ENCODE data around the gene MAN2B2.

The MAN2B2 gene

DNA sequence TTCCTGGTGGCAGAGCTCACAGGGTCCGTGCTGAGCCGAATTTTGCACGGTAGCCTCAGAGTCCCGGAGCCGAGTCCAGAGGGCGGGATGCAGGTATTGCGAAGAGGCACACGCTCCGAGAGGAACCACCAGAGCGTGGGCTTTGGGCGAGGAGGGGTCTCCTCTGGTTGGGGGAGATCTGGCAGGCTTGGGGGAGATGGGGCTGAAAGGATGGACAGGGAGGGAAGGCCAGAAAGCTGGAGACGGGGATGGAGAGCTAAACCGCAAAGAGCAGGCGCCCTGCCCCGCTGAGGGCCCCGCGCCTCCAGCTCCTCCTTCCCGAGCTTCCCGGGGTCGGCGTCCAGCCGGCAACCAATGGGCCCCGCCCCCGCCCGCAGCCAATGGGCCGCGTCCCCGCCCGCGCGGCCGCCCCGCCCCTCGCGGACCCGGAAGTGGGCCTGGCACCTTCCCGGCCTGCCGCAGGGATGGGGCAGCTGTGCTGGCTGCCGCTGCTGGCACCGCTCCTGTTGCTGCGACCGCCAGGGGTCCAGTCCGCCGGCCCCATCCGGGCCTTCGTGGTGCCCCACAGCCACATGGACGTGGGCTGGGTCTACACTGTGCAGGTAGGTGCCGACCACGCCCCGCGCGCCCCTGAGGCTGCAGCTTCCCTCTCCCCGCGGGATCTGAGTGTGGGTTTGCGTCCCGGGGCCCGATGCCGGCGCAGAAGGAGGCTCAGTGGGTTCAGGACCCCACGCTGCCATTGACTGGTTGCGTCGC, at the start of gene MAN2B2:
MAN2B2 (plus strand) TSS at position 443 of the 756 bp plus-strand sequence; CDS start at position 465, 22 bp downstream.
- peak; percentile 91 for DNase-seq
- TF ChIP-seq, protein P1, sequence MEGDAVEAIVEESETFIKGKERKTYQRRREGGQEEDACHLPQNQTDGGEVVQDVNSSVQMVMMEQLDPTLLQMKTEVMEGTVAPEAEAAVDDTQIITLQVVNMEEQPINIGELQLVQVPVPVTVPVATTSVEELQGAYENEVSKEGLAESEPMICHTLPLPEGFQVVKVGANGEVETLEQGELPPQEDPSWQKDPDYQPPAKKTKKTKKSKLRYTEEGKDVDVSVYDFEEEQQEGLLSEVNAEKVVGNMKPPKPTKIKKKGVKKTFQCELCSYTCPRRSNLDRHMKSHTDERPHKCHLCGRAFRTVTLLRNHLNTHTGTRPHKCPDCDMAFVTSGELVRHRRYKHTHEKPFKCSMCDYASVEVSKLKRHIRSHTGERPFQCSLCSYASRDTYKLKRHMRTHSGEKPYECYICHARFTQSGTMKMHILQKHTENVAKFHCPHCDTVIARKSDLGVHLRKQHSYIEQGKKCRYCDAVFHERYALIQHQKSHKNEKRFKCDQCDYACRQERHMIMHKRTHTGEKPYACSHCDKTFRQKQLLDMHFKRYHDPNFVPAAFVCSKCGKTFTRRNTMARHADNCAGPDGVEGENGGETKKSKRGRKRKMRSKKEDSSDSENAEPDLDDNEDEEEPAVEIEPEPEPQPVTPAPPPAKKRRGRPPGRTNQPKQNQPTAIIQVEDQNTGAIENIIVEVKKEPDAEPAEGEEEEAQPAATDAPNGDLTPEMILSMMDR (IDR thresholded peaks at IDR 0.05; ENCODE audit: low read depth, low read length) = no peak
- Histone ChIP-seq H3K4me3 (ENCODE audit: low read depth, low read length) (peak within 1 kb of the TSS; percentile 66), H3K27ac (peak within 1 kb of the TSS; percentile 74), H3K36me3 (peaks cover 16% of the 10 kb centered on the region), H3K27me3 (ENCODE audit: insufficient read depth, low read depth, severe bottlenecking) (no peaks in the 10 kb centered on the region), H3K9me3 (ENCODE audit: severe bottlenecking) (peaks cover 2% of the 10 kb centered on the region)

DNA sequence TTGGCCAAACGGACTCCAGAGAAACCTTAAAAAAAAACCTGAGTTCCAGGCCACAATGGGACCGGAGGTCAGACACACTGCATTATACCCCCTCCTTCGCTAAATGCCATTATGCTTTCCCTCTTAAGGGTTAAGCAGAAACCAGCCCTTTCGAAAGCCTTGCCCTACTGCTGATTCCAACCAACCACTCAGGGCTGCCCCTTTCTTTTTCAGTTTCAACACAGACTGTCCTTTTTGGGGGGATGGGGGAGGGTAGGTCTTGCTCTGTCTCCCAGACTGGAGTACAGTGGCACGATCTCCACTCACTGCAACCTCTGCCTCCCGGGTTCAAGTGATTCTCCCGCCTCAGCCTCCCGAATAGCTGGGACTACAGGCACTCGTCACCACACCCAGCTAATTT, 49.5 kb upstream of the MAN2B2 start:
- TF ChIP-seq, protein P1 (IDR thresholded peaks at IDR 0.05; ENCODE audit: low read depth, low read length) = no peak
- Histone ChIP-seq H3K27me3 (ENCODE audit: insufficient read depth, low read depth, severe bottlenecking) (no peaks in the 10 kb centered on the region), H3K4me3 (ENCODE audit: low read depth, low read length) (no peak overlapping the region), H3K36me3 (no peaks in the 10 kb centered on the region), H3K27ac (no peak overlapping the region), H3K9me3 (ENCODE audit: severe bottlenecking) (no peaks in the 10 kb centered on the region)
- no peak for DNase-seq

DNA sequence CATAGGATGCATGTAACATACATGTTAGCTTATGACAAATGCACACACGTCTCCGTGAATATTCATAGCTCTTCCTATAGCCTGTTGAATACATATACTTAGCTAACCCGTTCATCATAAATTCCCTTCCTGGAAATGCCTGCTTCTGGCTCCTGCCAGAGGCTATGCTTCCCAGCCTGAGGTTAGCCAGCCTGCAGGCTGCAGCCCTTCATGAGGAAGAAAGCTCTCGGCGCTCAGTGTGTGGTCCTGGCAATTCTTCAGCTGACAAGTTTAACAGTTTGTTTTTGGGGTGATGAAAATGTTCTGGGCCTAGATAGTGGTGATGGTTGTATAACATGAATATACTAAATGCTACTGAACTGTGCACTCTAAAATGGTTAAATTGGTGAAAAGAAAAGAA, 48.8 kb upstream of the MAN2B2 start:
- no peak overlapping the region for H3K27ac ChIP-seq
- TF ChIP-seq, protein P1 (IDR thresholded peaks at IDR 0.05; ENCODE audit: low read depth, low read length) = no peak
- no peak for DNase-seq
- H3K4me3 ChIP-seq (ENCODE audit: low read depth, low read length) = no peak overlapping the region
- H3K9me3 ChIP-seq (ENCODE audit: severe bottlenecking) = no peaks in the 10 kb centered on the region
- H3K27me3 ChIP-seq (ENCODE audit: insufficient read depth, low read depth, severe bottlenecking) = no peaks in the 10 kb centered on the region
- no peaks in the 10 kb centered on the region for H3K36me3 ChIP-seq

DNA sequence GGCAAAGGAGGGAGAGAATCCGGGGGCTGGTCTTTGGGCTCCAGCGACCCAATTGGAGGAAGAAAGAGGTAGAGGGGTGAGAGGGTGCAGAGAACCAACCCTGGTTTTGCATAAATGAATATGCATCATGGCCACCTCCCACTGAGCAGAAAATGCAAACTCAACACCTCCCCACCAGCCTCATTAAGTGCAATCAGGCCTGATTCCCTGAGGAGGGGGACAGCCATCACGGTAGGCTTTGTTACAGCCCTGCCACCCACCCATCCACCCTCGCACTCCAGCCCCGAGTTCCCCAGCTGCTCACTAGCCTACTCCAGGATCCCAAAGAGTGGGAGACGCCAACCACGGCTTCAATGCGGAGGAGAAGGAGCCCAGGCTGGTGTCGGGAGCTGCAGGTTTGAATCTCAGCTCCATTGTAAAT, 48.3 kb upstream of the MAN2B2 start:
- TF ChIP-seq, protein P1 (IDR thresholded peaks at IDR 0.05; ENCODE audit: low read depth, low read length) = no peak
- H3K4me3 ChIP-seq (ENCODE audit: low read depth, low read length) = no peak overlapping the region
- no peak for DNase-seq
- H3K36me3 ChIP-seq = no peaks in the 10 kb centered on the region
- no peaks in the 10 kb centered on the region for H3K9me3 ChIP-seq (ENCODE audit: severe bottlenecking)
- no peaks in the 10 kb centered on the region for H3K27me3 ChIP-seq (ENCODE audit: insufficient read depth, low read depth, severe bottlenecking)
- H3K27ac ChIP-seq = no peak overlapping the region

DNA sequence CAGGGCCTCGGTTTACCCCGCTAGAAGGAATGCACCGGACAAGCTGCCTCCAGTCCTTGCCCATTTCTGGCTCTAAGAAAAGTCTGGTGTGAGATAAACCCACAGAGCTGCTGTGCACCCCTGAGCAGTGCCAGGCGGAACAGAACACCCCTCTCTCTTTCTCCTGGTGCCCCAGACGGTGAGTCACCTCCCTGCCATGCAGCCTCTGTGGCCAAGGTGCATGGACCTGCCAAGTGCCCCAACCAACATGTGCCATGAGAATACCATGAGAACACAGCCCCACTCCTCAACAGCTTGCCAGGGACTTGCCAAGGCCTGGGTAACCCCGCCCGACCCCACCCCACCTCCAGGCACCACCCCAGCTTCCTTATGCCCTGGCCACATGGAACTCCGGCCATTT, 47.7 kb upstream of the MAN2B2 start:
- H3K36me3 ChIP-seq = no peaks in the 10 kb centered on the region
- DNase-seq = no peak
- TF ChIP-seq, protein P1 (IDR thresholded peaks at IDR 0.05; ENCODE audit: low read depth, low read length) = no peak

More for the DNA sequence above, 47.7 kb upstream of the MAN2B2 start:
- no peaks in the 10 kb centered on the region for H3K27me3 ChIP-seq (ENCODE audit: insufficient read depth, low read depth, severe bottlenecking)
- no peak overlapping the region for H3K4me3 ChIP-seq (ENCODE audit: low read depth, low read length)
- H3K9me3 ChIP-seq (ENCODE audit: severe bottlenecking) = no peaks in the 10 kb centered on the region
- no peak overlapping the region for H3K27ac ChIP-seq

All from WERI-Rb-1 (cell line).